ENCODE data around the gene SETD1A.

SETD1A gene

DNA sequence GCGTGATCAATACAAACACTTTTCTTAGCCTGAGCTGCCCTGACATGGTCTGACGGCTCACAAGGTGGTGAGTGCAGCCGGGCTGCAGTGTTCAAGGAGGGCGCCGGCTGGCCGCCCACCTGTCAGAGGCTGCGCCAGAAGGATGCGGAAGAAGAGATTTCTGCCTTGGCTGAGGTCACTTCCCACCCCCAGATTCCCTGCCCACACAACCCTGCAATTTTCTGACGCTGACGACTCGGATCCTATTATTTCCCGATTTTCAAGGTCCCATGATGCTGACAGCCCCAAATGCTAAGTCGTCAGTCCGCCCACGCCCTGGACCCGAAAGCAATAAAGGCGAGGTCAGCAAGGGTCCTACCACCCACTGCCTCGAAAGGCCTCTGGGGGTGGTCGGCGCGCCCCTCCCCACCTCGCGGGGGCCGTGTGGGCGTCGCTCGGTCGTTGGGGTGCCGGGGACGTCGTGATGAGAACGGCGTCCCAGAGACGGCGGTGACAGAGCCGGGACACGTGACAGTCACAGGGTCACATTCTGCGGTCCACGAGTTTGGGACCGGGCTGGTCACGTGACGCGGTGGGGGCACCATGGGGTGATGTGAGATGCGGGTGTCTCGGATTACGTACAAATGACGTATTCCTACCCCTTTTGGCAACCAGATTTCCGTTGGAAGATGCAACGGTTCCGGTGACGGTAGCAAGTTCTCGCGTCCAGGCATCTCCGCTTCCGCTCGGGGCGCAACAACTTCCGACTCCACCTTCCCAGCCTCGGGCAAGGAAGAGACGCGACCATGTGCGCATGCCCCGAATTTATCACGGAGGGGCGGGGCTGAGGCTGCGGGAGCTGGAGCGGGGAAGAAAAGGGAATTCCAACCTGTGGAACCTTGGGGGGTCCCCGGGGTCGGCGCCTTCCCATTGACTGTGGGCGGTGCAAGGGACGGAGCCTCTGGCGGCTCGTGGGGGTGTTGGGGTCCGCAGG lies 75.5 kb downstream of the SETD1A start, which contains the start of gene STX4:
Gene STX4 (plus strand): TSS at position 823 of the 973 bp plus-strand sequence. CDS start 248 bp downstream, outside the sequence.
- TF ChIP-seq, protein P1, sequence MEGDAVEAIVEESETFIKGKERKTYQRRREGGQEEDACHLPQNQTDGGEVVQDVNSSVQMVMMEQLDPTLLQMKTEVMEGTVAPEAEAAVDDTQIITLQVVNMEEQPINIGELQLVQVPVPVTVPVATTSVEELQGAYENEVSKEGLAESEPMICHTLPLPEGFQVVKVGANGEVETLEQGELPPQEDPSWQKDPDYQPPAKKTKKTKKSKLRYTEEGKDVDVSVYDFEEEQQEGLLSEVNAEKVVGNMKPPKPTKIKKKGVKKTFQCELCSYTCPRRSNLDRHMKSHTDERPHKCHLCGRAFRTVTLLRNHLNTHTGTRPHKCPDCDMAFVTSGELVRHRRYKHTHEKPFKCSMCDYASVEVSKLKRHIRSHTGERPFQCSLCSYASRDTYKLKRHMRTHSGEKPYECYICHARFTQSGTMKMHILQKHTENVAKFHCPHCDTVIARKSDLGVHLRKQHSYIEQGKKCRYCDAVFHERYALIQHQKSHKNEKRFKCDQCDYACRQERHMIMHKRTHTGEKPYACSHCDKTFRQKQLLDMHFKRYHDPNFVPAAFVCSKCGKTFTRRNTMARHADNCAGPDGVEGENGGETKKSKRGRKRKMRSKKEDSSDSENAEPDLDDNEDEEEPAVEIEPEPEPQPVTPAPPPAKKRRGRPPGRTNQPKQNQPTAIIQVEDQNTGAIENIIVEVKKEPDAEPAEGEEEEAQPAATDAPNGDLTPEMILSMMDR (IDR thresholded peaks at IDR 0.05; ENCODE audit: low read depth, low read length, missing control alignments): no peak
- peak; percentile 96 for DNase-seq (ENCODE audit: extremely low read depth, low read depth)

GRCh38 chr16:31033709-31034492 lies 76.3 kb downstream of the SETD1A start:
- H3K4me3 ChIP-seq (replicated peaks; ENCODE audit: low read depth, low read length): peak overlapping the region; percentile 81

More for the DNA sequence above, 75.5 kb downstream of the SETD1A start, which contains the start of gene STX4:
- peak within 1 kb of the TSS; percentile 81 for H3K4me3 ChIP-seq (replicated peaks; ENCODE audit: low read depth, low read length)

More at GRCh38 chr16:31033709-31034492, 76.3 kb downstream of the SETD1A start:
- peak; percentile 39 for DNase-seq (ENCODE audit: extremely low read depth, low read depth)
- TF ChIP-seq, protein P1 (IDR thresholded peaks at IDR 0.05; ENCODE audit: low read depth, low read length, missing control alignments): no peak

All from HFF-Myc (cell line).